AG09309 (cell line): ENCODE measurements around the gene ZNF675.
"Not testable (repeated sequence)": the region's sequence is repeated elsewhere in the genome, so short reads cannot be mapped to it uniquely, and the experiment has no call there.

ENCODE experiments used
- DNase-seq: peaks from one replicate; pipeline ENCODE4 v3.0.0-alpha.2; 2010; ENCODE audit warnings: low read depth
- H3K4me3 ChIP-seq: 2 replicates; pipeline ENCODE4 v1.5.1; 2011; ENCODE audit warnings: mild to moderate bottlenecking, low read depth, low read length, moderate library complexity; ENCODE audit not compliant: control insufficient read depth
- TF ChIP-seq, protein P1 (sequence below): IDR thresholded peaks from 2 replicates; pipeline ENCODE4 v1.5.1; 2011; ENCODE audit warnings: mild to moderate bottlenecking, low read depth, low read length, inconsistent platforms; ENCODE audit not compliant: insufficient read depth, control insufficient read depth; ENCODE audit errors: missing control alignments

The ZNF675 gene

DNA sequence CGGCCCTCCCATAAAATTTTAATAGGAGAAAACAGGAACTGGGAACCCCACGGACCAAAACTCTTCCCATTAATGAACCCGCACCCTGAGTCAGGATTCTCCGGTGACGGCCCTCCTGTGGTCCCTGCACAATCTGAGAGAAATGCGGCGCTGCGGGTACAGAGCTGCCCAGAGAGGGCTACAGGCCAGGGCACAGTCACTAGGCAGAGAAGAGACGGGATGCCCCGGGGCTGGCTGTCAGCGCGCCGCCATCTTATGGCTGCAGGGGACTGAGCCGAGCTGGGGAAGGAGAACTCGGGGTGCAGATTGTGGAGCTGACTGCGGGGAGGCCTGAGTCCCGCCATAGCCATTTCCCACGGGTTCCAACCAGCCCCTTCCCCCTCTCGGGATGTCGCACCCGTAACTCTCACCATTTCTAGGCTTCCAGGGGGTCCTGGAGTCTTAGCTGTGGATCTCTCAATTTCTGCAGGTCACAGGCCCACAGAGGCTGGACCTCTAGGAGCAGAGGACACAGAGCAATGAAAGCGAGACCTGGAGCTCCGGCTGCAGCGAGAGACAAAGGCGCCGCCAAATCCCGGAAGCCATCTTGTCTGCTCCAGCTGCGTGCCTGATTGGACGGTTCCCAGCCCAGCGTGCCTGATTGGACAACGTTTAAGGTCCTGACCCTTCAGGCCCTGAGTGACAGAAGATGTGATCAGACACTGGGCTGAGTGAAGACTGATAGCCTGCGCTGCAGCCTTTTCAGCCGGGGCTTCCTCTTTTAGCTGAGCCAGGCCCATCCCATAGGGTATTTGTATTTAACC lies at the start of gene ZNF675:
Gene ZNF675, minus strand, starts transcription at position 592 of the 803 bp plus-strand sequence. Its CDS starts 179 bp downstream, at position 413.
- TF ChIP-seq, protein P1, sequence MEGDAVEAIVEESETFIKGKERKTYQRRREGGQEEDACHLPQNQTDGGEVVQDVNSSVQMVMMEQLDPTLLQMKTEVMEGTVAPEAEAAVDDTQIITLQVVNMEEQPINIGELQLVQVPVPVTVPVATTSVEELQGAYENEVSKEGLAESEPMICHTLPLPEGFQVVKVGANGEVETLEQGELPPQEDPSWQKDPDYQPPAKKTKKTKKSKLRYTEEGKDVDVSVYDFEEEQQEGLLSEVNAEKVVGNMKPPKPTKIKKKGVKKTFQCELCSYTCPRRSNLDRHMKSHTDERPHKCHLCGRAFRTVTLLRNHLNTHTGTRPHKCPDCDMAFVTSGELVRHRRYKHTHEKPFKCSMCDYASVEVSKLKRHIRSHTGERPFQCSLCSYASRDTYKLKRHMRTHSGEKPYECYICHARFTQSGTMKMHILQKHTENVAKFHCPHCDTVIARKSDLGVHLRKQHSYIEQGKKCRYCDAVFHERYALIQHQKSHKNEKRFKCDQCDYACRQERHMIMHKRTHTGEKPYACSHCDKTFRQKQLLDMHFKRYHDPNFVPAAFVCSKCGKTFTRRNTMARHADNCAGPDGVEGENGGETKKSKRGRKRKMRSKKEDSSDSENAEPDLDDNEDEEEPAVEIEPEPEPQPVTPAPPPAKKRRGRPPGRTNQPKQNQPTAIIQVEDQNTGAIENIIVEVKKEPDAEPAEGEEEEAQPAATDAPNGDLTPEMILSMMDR = peak; percentile 12
- DNase-seq = peak; percentile 65
- peak within 1 kb of the TSS; percentile 93 for H3K4me3 ChIP-seq

DNA sequence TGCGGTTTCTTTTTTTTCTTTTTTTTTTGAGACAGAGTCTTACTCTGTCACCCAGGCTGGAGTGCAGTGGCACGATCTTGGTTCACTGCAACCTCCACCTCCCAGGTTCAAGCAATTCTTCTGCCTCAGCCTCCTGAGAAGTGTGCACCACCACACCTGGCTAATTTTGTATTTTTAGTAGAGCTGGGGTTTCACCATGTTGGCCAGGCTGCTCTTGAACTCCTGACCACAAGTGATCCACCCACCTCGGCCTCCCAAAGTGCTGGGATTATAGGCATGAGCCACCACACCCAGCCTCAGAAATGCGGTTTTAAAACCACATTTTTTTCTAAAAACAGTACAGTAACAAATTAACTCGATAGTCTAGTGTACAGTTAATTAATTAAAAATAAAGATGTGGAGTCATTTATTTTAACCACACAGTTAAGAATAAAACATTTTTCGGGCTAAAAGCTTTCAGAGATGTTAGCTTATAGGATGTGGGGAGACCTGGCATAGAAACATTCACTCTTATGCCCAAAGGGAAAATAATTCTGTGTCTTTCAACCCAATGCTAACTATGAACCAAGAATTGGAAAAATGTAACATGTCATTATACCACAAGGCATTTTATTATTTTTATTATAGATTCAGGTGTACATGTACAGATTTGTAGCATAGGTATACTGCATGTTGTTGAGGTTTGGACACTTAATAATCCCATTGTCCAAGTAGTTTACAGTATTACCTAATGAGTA lies 43.9 kb upstream of the ZNF675 start:
- H3K4me3 ChIP-seq = not testable (repeated sequence)

DNA sequence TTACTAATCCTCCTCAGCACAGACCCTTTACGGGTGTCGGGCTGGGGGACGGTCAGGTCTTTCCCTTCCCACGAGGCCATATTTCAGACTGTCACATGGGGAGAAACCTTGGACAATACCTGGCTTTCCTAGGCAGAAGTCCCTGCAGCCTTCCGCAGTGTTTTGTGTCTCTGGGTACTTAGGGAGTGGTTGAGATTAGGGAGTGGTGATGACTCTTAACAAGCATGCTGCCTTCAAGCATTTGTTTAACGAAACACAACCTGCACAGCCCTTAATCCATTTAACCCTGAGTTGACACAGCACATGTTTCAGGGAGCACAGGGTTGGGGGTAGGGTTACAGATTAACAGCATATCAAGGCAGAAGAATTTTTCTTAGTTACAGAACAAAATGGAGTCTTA lies 37.1 kb upstream of the ZNF675 start:
- not testable (repeated sequence) for DNase-seq, H3K4me3 ChIP-seq

More for the DNA sequence above, 43.9 kb upstream of the ZNF675 start:
- DNase-seq = not testable (repeated sequence)

DNA sequence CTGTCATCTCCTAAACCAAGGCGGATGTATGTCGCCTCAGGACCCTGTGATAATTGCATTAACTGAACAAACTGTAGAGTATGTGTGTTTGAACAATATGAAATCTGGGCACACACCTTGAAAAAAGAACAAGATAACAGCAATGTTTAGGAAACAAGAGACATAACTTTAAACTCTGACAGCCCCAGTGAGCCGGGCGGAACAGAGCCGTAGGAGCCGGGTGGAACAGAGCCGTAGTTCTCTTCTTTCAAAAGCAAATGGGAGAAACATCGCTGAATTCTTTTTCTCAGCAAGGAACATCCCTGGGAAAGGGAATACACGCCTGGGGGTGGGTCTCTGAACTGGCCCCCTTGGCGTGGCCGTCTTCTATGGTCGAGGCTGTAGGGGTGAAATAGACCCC lies 31.8 kb upstream of the ZNF675 start:
- no peak for DNase-seq
- H3K4me3 ChIP-seq = no peak overlapping the region
- TF ChIP-seq, protein P1 = no peak

GRCh38 chr19:23716792-23717191 lies 29.8 kb upstream of the ZNF675 start:
- no peak for DNase-seq
- TF ChIP-seq, protein P1 = no peak
- no peak overlapping the region for H3K4me3 ChIP-seq

- TF ChIP-seq, protein P1 = no peak
- no peak overlapping the region for H3K4me3 ChIP-seq
- DNase-seq = no peak
Measured at GRCh38 chr19:23709347-23709746, 22.3 kb upstream of the ZNF675 start.

DNA sequence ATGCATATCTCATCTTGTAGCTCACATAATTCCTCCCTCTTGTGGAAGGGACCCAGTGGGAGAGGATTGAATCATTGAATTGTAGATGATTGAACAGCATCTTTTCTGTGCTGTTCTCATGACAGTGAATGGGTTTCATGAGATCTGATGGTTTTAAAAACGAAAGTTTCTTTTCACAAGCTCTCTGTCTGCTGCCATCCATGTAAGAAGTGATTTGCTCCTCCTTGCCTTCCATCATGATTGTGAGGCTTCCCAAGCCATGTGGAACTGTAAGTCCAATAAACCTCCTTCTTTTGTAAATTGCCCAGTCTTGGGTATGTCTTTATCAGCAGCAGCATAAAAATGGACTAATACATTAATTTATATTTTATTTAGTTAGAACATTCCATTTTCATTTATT lies 19.6 kb upstream of the ZNF675 start:
- DNase-seq = no peak
- TF ChIP-seq, protein P1 = no peak
- no peak overlapping the region for H3K4me3 ChIP-seq
